Measurements from ENCODE around the gene ZNF362. TPM values are rescaled to one million over a fixed set of nuclear protein-coding genes. Genes with fewer than 3 reads are reported as not detected.
"Not testable (repeated sequence)": the region's sequence is repeated elsewhere in the genome, so short reads cannot be mapped to it uniquely, and the experiment has no call there.

ZNF362 gene
- total and polyA plus RNA-seq, 4 donors, result 2.3 to 6.3 (median 5.4) TPM

DNA sequence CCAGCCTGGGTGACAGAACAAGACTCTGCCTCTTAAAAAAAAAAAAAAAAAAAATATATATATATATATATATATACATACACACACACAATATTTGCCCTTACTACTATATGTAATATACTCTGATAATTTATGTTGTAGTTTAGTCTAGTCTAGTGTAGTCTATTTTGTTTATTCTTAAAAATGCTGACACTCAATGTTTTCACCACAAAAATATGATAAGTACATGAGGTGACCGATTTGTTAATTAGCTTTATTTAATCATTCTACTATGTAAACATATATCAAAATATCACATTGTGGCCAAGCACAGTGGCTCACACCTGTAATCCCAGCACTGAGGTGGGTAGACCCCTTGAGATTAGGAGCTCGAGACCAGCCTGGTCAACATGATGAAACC is 19.8 kb upstream of the ZNF362 start:
- 82% methylated on average over 2 of the region's 2 CpGs for WGBS

DNA sequence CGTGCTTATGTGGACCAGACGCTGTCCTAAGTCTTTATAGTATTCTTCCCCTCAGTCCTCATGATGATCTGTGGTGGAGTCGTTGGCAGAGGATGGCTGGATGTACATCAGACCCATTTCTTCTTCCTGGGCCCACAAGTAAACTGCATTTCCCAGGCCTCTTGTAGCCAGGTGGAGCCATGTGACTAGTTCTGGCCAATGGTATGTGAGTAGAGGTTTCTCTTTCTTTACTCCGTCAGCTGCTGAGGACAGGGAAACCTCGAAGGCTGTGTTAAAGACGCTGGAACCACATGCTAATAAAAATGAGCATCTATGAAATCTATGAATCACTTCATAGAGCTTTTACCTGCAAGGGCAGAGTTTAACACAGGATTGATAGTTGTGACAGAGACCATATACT is 18.7 kb upstream of the ZNF362 start:
- no peaks in the 10 kb centered on the region for H3K27me3 ChIP-seq (ENCODE audit: control insufficient read depth in 4 of 4, insufficient read depth in 4 of 4, low read length in 3 of 4)
- H3K4me1 ChIP-seq (ENCODE audit: control insufficient read depth in 4 of 4, insufficient read depth in 4 of 4, low read length in 3 of 4), result no peaks in the 10 kb centered on the region
- no peak for DNase-seq (ENCODE audit: low spot score)
- H3K9ac ChIP-seq (ENCODE audit: low read depth in 1 of 2, low read length in 2 of 2), result no peak overlapping the region
- WGBS, result 76% methylated on average over 6 of the region's 6 CpGs
- H3K36me3 ChIP-seq (ENCODE audit: control insufficient read depth in 4 of 4, insufficient read depth in 3 of 4, low read depth in 1 of 4, low read length in 3 of 4), result no peaks in the 10 kb centered on the region
- TF ChIP-seq, protein P1, sequence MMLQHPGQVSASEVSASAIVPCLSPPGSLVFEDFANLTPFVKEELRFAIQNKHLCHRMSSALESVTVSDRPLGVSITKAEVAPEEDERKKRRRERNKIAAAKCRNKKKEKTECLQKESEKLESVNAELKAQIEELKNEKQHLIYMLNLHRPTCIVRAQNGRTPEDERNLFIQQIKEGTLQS (IDR thresholded peaks at IDR 0.05), result no peak
- TF ChIP-seq YY1 (IDR thresholded peaks at IDR 0.05) (no peak), SP1 (IDR thresholded peaks at IDR 0.05) (no peak), TAF1 (conservative IDR thresholded peaks at IDR 0.05) (no peak), FOXA1 (IDR thresholded peaks at IDR 0.05) (no peak), RXRA (IDR thresholded peaks at IDR 0.05) (no peak), JUND (IDR thresholded peaks at IDR 0.05) (no peak), HNF4A (conservative IDR thresholded peaks at IDR 0.05) (no peak), NR2F2 (IDR thresholded peaks at IDR 0.05) (no peak)
- TF ChIP-seq, protein P2, sequence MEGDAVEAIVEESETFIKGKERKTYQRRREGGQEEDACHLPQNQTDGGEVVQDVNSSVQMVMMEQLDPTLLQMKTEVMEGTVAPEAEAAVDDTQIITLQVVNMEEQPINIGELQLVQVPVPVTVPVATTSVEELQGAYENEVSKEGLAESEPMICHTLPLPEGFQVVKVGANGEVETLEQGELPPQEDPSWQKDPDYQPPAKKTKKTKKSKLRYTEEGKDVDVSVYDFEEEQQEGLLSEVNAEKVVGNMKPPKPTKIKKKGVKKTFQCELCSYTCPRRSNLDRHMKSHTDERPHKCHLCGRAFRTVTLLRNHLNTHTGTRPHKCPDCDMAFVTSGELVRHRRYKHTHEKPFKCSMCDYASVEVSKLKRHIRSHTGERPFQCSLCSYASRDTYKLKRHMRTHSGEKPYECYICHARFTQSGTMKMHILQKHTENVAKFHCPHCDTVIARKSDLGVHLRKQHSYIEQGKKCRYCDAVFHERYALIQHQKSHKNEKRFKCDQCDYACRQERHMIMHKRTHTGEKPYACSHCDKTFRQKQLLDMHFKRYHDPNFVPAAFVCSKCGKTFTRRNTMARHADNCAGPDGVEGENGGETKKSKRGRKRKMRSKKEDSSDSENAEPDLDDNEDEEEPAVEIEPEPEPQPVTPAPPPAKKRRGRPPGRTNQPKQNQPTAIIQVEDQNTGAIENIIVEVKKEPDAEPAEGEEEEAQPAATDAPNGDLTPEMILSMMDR (IDR thresholded peaks at IDR 0.05; ENCODE audit: low read depth, low read length, missing input control), result no peak
- no peak overlapping the region for H3K4me3 ChIP-seq (ENCODE audit: low read depth in 1 of 3, low read length in 3 of 3)
- H3K27ac ChIP-seq (ENCODE audit: low read depth in 1 of 2, low read length in 2 of 2), result no peak overlapping the region
- no peaks in the 10 kb centered on the region for H3K9me3 ChIP-seq (ENCODE audit: control insufficient read depth in 4 of 4, low read length in 3 of 4)

More for the DNA sequence above, 19.8 kb upstream of the ZNF362 start:
- Histone ChIP-seq H3K4me1 (ENCODE audit: control insufficient read depth in 4 of 4, insufficient read depth in 4 of 4, low read length in 3 of 4) (no peaks in the 10 kb centered on the region), H3K36me3 (ENCODE audit: control insufficient read depth in 4 of 4, insufficient read depth in 3 of 4, low read depth in 1 of 4, low read length in 3 of 4) (no peaks in the 10 kb centered on the region), H3K4me3 (ENCODE audit: low read depth in 1 of 3, low read length in 3 of 3) (no peak overlapping the region), H3K27ac (ENCODE audit: low read depth in 1 of 2, low read length in 2 of 2) (no peak overlapping the region), H3K9ac (ENCODE audit: low read depth in 1 of 2, low read length in 2 of 2) (no peak overlapping the region), H3K27me3 (ENCODE audit: control insufficient read depth in 4 of 4, insufficient read depth in 4 of 4, low read length in 3 of 4) (no peaks in the 10 kb centered on the region), H3K9me3 (ENCODE audit: control insufficient read depth in 4 of 4, low read length in 3 of 4) (no peaks in the 10 kb centered on the region)
- TF ChIP-seq NR2F2 (IDR thresholded peaks at IDR 0.05), result no peak
- TF ChIP-seq RXRA (IDR thresholded peaks at IDR 0.05), result no peak
- no peak for TF ChIP-seq YY1 (IDR thresholded peaks at IDR 0.05)
- TF ChIP-seq GABPA (IDR thresholded peaks at IDR 0.05 in 1 of 2, conservative IDR thresholded peaks at IDR 0.05 in 1 of 2), result no peak
- TF ChIP-seq HNF4G (IDR thresholded peaks at IDR 0.05), result no peak
- TF ChIP-seq, protein P3, sequence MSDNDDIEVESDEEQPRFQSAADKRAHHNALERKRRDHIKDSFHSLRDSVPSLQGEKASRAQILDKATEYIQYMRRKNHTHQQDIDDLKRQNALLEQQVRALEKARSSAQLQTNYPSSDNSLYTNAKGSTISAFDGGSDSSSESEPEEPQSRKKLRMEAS (IDR thresholded peaks at IDR 0.05), result no peak
- TF ChIP-seq, protein P4, sequence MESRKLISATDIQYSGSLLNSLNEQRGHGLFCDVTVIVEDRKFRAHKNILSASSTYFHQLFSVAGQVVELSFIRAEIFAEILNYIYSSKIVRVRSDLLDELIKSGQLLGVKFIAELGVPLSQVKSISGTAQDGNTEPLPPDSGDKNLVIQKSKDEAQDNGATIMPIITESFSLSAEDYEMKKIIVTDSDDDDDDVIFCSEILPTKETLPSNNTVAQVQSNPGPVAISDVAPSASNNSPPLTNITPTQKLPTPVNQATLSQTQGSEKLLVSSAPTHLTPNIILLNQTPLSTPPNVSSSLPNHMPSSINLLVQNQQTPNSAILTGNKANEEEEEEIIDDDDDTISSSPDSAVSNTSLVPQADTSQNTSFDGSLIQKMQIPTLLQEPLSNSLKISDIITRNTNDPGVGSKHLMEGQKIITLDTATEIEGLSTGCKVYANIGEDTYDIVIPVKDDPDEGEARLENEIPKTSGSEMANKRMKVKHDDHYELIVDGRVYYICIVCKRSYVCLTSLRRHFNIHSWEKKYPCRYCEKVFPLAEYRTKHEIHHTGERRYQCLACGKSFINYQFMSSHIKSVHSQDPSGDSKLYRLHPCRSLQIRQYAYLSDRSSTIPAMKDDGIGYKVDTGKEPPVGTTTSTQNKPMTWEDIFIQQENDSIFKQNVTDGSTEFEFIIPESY (IDR thresholded peaks at IDR 0.05), result no peak
- TF ChIP-seq FOXA2 (IDR thresholded peaks at IDR 0.05), result no peak
- TF ChIP-seq, protein P2 (IDR thresholded peaks at IDR 0.05; ENCODE audit: low read depth, low read length, missing input control), result no peak
- no peak for TF ChIP-seq EGR1 (IDR thresholded peaks at IDR 0.05; ENCODE audit: low read depth in 2 of 2)
- TF ChIP-seq SP1 (IDR thresholded peaks at IDR 0.05), result no peak
- no peak for TF ChIP-seq FOXA1 (IDR thresholded peaks at IDR 0.05)
- TF ChIP-seq, protein P5, sequence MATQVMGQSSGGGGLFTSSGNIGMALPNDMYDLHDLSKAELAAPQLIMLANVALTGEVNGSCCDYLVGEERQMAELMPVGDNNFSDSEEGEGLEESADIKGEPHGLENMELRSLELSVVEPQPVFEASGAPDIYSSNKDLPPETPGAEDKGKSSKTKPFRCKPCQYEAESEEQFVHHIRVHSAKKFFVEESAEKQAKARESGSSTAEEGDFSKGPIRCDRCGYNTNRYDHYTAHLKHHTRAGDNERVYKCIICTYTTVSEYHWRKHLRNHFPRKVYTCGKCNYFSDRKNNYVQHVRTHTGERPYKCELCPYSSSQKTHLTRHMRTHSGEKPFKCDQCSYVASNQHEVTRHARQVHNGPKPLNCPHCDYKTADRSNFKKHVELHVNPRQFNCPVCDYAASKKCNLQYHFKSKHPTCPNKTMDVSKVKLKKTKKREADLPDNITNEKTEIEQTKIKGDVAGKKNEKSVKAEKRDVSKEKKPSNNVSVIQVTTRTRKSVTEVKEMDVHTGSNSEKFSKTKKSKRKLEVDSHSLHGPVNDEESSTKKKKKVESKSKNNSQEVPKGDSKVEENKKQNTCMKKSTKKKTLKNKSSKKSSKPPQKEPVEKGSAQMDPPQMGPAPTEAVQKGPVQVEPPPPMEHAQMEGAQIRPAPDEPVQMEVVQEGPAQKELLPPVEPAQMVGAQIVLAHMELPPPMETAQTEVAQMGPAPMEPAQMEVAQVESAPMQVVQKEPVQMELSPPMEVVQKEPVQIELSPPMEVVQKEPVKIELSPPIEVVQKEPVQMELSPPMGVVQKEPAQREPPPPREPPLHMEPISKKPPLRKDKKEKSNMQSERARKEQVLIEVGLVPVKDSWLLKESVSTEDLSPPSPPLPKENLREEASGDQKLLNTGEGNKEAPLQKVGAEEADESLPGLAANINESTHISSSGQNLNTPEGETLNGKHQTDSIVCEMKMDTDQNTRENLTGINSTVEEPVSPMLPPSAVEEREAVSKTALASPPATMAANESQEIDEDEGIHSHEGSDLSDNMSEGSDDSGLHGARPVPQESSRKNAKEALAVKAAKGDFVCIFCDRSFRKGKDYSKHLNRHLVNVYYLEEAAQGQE (IDR thresholded peaks at IDR 0.05), result no peak
- TF ChIP-seq, protein P1 (IDR thresholded peaks at IDR 0.05), result no peak
- TF ChIP-seq HNF4A (conservative IDR thresholded peaks at IDR 0.05), result no peak
- no peak for DNase-seq (ENCODE audit: low spot score)

DNA sequence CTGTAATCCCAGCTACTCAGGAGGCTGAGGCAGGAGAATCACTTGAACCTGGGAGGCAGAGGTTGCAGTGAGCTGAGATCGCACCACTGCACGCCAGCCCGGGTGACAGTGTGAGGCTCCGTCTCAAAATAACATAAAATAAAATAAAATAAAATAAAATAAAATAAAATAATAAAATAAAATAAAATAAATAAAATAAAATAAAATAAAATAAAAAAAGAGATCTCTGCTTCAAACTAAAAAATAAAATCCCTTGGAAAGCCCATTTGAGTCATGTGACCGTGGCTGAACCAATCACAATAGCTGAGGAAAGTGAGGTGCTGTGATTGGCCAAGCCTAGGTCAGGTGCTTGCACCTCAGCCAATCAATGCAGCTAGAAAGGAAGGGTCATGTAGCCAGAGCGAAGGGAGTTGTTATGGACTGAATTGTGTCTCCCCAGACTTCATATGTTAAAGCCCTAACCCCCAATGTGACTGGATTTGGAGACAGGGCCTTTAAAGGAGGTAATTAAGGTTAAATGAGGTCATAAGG is 18.0 kb upstream of the ZNF362 start:
- H3K9me3 ChIP-seq (ENCODE audit: control insufficient read depth in 4 of 4, low read length in 3 of 4); DNase-seq (ENCODE audit: low spot score); H3K9ac ChIP-seq (ENCODE audit: low read depth in 1 of 2, low read length in 2 of 2); H3K27me3 ChIP-seq (ENCODE audit: control insufficient read depth in 4 of 4, insufficient read depth in 4 of 4, low read length in 3 of 4); H3K27ac ChIP-seq (ENCODE audit: low read depth in 1 of 2, low read length in 2 of 2); H3K36me3 ChIP-seq (ENCODE audit: control insufficient read depth in 4 of 4, insufficient read depth in 3 of 4, low read depth in 1 of 4, low read length in 3 of 4); H3K4me3 ChIP-seq (ENCODE audit: low read depth in 1 of 3, low read length in 3 of 3); H3K4me1 ChIP-seq (ENCODE audit: control insufficient read depth in 4 of 4, insufficient read depth in 4 of 4, low read length in 3 of 4): not testable (repeated sequence)
- 96% methylated on average over 6 of the region's 6 CpGs for WGBS

All from liver (tissue), 9 donors.